ENCODE measurements around the gene GSK3B.

The GSK3B gene

GRCh38 chr3:119779731-119780383 lies 314.4 kb downstream of the GSK3B start:
- no peak for DNase-seq (ENCODE audit: low spot score)

GRCh38 chr3:119778811-119779210 lies 315.4 kb downstream of the GSK3B start:
- DNase-seq (ENCODE audit: low spot score): no peak

DNA sequence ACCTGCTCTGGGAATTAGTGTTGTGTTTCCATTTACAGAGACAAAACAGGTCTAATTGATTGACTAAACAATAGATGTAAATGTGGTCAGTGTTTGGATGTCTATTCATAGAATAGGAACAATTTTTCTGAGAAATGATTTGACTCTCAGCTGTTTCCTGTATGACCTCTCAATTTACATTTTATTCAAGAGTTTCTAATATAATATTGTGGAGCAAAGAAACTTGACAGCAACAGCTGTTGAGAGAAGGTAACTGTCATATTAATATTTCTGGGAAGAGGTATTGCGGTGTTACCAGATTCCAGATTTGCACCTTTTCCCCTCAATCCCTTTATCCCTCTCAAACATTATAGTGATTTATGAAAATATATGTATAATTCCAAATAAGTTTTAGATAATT lies 316.1 kb downstream of the GSK3B start:
- DNase-seq (ENCODE audit: low spot score): no peak

DNA sequence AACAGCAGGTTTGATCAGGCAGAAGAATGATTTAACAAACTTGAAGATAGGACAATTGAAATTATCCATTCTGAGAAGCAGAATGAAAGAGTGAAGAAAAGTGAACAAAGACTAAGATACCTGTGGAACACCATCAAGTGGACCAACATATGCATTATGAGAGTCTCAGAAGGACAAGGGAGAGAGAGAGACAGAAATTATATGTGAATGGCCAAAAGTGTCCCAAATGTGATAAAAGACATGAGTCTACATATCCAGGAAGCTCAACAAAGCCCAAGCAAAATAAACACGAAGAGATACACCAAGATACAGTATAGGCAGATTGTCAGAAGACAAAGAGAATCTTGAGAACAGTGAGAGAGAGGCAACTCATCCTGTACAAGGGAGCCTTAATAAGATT lies 317.9 kb downstream of the GSK3B start:
- DNase-seq (ENCODE audit: low spot score): no peak

GRCh38 chr3:119774444-119774843 lies 319.8 kb downstream of the GSK3B start:
- no peak for DNase-seq (ENCODE audit: low spot score)
